HEK293 (cell line): Measurements from ENCODE around the gene TUBB2B.
A peak's percentile ranks its signal among the peaks of the same experiment; 100 is the strongest.

Source experiments
- BCL11B ChIP-seq: fragments of 450-650 bp; formaldehyde crosslinking; IDR thresholded peaks from 2 replicates; pipeline ENCODE4 v1.5.1; 2016; ENCODE audit warnings: low read depth, missing biosample characterization, missing genetic modification characterization
- KLF8 ChIP-seq: fragments of 450-650 bp; formaldehyde crosslinking; IDR thresholded peaks from 2 replicates; pipeline ENCODE4 v1.5.1; 2016; ENCODE audit warnings: missing biosample characterization, missing genetic modification characterization
- KLF9 ChIP-seq: fragments of 450-650 bp; formaldehyde crosslinking; IDR thresholded peaks from 2 replicates; pipeline ENCODE4 v1.5.1; 2016; ENCODE audit warnings: missing biosample characterization, missing genetic modification characterization, low read depth
- OVOL3 ChIP-seq: fragments of 450-650 bp; formaldehyde crosslinking; IDR thresholded peaks from 2 replicates; pipeline ENCODE4 v1.5.1; 2016; ENCODE audit warnings: missing biosample characterization, missing genetic modification characterization
- SCRT2 ChIP-seq: fragments of 450-650 bp; formaldehyde crosslinking; IDR thresholded peaks from 2 replicates; pipeline ENCODE4 v1.5.1; 2016; ENCODE audit warnings: missing biosample characterization, missing genetic modification characterization
- YY1 ChIP-seq: fragments of 450-650 bp; formaldehyde crosslinking; IDR thresholded peaks from 2 replicates; pipeline ENCODE4 v1.5.1; 2018; ENCODE audit warnings: missing biosample characterization, missing genetic modification characterization
- ZNF133 ChIP-seq: fragments of 450-650 bp; formaldehyde crosslinking; IDR thresholded peaks from 2 replicates; pipeline ENCODE4 v1.5.1; 2016; ENCODE audit warnings: missing biosample characterization, missing genetic modification characterization
- ZNF157 ChIP-seq: fragments of 450-650 bp; formaldehyde crosslinking; IDR thresholded peaks from 2 replicates; pipeline ENCODE4 v1.5.1; 2016; ENCODE audit warnings: missing biosample characterization, missing genetic modification characterization
- ZNF239 ChIP-seq: fragments of 450-650 bp; formaldehyde crosslinking; IDR thresholded peaks from 2 replicates; pipeline ENCODE4 v1.5.1; 2016; ENCODE audit warnings: missing biosample characterization, missing genetic modification characterization
- ZNF248 ChIP-seq: fragments of 450-650 bp; formaldehyde crosslinking; IDR thresholded peaks from 2 replicates; pipeline ENCODE4 v1.5.1; 2017; ENCODE audit warnings: missing biosample characterization, missing genetic modification characterization
- ZNF292 ChIP-seq: fragments of 450-650 bp; formaldehyde crosslinking; IDR thresholded peaks from 2 replicates; pipeline ENCODE4 v1.5.1; 2016; ENCODE audit warnings: low read depth, missing biosample characterization, missing genetic modification characterization, borderline replicate concordance
- ZNF335 ChIP-seq: fragments of 450-650 bp; formaldehyde crosslinking; conservative IDR thresholded peaks from 2 replicates; pipeline ENCODE4 v1.5.1; 2016; ENCODE audit warnings: missing biosample characterization, missing genetic modification characterization
- ZNF391 ChIP-seq: fragments of 450-650 bp; formaldehyde crosslinking; IDR thresholded peaks from 2 replicates; pipeline ENCODE4 v1.5.1; 2016; ENCODE audit warnings: low read depth, missing biosample characterization, missing genetic modification characterization, borderline replicate concordance
- ZNF416 ChIP-seq: fragments of 450-650 bp; formaldehyde crosslinking; IDR thresholded peaks from 2 replicates; pipeline ENCODE4 v1.5.1; 2016; ENCODE audit warnings: missing biosample characterization, missing genetic modification characterization
- ZNF433 ChIP-seq: fragments of 450-650 bp; formaldehyde crosslinking; IDR thresholded peaks from 2 replicates; pipeline ENCODE4 v1.5.1; 2016; ENCODE audit warnings: missing biosample characterization, missing genetic modification characterization, low read depth
- ZNF514 ChIP-seq: fragments of 450-650 bp; formaldehyde crosslinking; IDR thresholded peaks from 2 replicates; pipeline ENCODE4 v1.5.1; 2016; ENCODE audit warnings: missing biosample characterization, missing genetic modification characterization
- ZNF600 ChIP-seq: fragments of 450-650 bp; formaldehyde crosslinking; IDR thresholded peaks from 2 replicates; pipeline ENCODE4 v1.5.1; 2016; ENCODE audit warnings: missing biosample characterization, missing genetic modification characterization
- ZNF621 ChIP-seq: fragments of 450-650 bp; formaldehyde crosslinking; IDR thresholded peaks from 2 replicates; pipeline ENCODE4 v1.5.1; 2017; ENCODE audit warnings: missing biosample characterization, missing genetic modification characterization
- ZNF624 ChIP-seq: fragments of 450-650 bp; formaldehyde crosslinking; IDR thresholded peaks from 2 replicates; pipeline ENCODE4 v1.5.1; 2017; ENCODE audit warnings: missing biosample characterization, missing genetic modification characterization
- ZNF837 ChIP-seq: fragments of 450-650 bp; formaldehyde crosslinking; IDR thresholded peaks from 2 replicates; pipeline ENCODE4 v1.5.1; 2016; ENCODE audit warnings: missing biosample characterization, missing genetic modification characterization
- TF ChIP-seq, protein P1 (sequence below): fragments of 450-650 bp; formaldehyde crosslinking; IDR thresholded peaks from 2 replicates; pipeline ENCODE4 v1.5.1; 2016; ENCODE audit warnings: missing biosample characterization, missing genetic modification characterization
- TF ChIP-seq, protein P2 (sequence below): fragments of 450-650 bp; formaldehyde crosslinking; IDR thresholded peaks from 2 replicates; pipeline ENCODE4 v1.5.1; 2016; ENCODE audit warnings: missing biosample characterization, missing genetic modification characterization, low read depth
- TF ChIP-seq, protein P3 (sequence below): fragments of 450-650 bp; IDR thresholded peaks from 2 replicates; pipeline ENCODE4 v1.5.1; 2018; ENCODE audit warnings: missing biosample characterization, mild to moderate bottlenecking, missing genetic modification characterization
- TF ChIP-seq, protein P4 (sequence below): fragments of 450-650 bp; formaldehyde crosslinking; conservative IDR thresholded peaks from 2 replicates; pipeline ENCODE4 v1.5.1; 2016; ENCODE audit warnings: low read depth, missing biosample characterization, missing genetic modification characterization
- TF ChIP-seq, protein P5 (sequence below): fragments of 450-650 bp; formaldehyde crosslinking; IDR thresholded peaks from 2 replicates; pipeline ENCODE4; 2016; ENCODE audit warnings: missing biosample characterization, missing genetic modification characterization
- TF ChIP-seq, protein P6 (sequence below): fragments of 450-650 bp; formaldehyde crosslinking; IDR thresholded peaks from 2 replicates; pipeline ENCODE4 v1.5.1; 2016; ENCODE audit warnings: missing biosample characterization, missing genetic modification characterization
- TF ChIP-seq, protein P7 (sequence below): fragments of 450-650 bp; formaldehyde crosslinking; IDR thresholded peaks from 2 replicates; pipeline ENCODE4 v1.5.1; 2017; ENCODE audit warnings: missing biosample characterization, missing genetic modification characterization

Gene TUBB2B

DNA sequence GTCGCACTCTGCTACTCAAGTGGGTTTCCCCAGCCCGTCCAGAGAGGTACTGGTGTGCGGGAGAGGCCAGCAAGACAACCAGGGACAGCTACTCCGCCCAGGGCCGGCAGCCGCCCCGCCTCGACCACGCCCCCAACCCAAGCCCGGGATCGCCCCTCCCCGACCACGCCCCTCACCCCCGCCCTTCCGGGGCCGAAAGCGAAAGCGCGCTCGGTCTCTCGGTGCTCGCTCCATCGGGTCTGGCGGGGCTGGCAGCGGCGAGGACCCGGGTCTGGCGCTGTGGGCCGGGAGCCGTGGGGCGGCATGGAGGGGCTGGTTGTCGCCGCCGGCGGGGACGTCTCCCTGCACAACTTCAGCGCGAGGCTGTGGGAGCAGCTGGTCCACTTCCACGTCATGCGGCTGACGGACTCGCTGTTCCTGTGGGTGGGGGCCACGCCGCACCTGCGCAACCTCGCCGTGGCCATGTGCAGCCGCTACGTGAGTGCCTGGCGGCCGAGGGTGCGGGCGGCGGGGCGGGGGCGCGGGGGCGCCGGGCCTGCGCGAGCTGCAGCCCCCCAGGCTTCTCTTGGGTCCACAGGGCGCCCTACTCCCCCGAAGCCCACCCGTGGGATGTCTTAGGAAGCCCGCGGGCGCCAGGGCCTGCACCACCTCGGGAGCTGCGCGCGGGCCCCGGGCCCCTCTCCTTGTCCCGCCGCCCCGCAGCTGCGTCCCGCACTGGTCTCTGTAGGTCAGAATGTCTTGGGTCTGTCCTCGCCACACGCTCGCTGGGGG lies 31.5 kb upstream of the TUBB2B start, which contains the start of gene PSMG4 (continued):
- TF ChIP-seq ZNF335 (tag by site-specific recombination) (peak; percentile 86), KLF8 (tag by site-specific recombination) (peak; percentile 98), YY1 (tag by site-specific recombination) (peak; percentile 53), ZNF600 (tag by site-specific recombination) (peak; percentile 98), ZNF416 (tag by site-specific recombination) (no peak), ZNF837 (tag by site-specific recombination) (no peak), ZNF248 (tag by site-specific recombination) (no peak), ZNF391 (tag by site-specific recombination) (no peak), ZNF514 (tag by site-specific recombination) (no peak), ZNF239 (no peak), ZNF157 (tag by site-specific recombination) (no peak), ZNF621 (tag by site-specific recombination) (no peak), ZNF624 (no peak), SCRT2 (tag by site-specific recombination) (no peak), ZNF433 (no peak), ZNF133 (no peak), BCL11B (tag by site-specific recombination) (no peak), ZNF292 (tag by site-specific recombination) (no peak), OVOL3 (no peak), KLF9 (tag by site-specific recombination) (peak; percentile 96)
- TF ChIP-seq, protein P1, sequence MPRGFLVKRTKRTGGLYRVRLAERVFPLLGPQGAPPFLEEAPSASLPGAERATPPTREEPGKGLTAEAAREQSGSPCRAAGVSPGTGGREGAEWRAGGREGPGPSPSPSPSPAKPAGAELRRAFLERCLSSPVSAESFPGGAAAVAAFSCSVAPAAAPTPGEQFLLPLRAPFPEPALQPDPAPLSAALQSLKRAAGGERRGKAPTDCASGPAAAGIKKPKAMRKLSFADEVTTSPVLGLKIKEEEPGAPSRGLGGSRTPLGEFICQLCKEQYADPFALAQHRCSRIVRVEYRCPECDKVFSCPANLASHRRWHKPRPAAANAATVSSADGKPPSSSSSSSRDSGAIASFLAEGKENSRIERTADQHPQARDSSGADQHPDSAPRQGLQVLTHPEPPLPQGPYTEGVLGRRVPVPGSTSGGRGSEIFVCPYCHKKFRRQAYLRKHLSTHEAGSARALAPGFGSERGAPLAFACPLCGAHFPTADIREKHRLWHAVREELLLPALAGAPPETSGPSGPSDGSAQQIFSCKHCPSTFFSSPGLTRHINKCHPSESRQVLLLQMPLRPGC = no peak
- TF ChIP-seq, protein P2, sequence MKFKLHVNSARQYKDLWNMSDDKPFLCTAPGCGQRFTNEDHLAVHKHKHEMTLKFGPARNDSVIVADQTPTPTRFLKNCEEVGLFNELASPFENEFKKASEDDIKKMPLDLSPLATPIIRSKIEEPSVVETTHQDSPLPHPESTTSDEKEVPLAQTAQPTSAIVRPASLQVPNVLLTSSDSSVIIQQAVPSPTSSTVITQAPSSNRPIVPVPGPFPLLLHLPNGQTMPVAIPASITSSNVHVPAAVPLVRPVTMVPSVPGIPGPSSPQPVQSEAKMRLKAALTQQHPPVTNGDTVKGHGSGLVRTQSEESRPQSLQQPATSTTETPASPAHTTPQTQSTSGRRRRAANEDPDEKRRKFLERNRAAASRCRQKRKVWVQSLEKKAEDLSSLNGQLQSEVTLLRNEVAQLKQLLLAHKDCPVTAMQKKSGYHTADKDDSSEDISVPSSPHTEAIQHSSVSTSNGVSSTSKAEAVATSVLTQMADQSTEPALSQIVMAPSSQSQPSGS (tag by site-specific recombination) = no peak
- TF ChIP-seq, protein P3, sequence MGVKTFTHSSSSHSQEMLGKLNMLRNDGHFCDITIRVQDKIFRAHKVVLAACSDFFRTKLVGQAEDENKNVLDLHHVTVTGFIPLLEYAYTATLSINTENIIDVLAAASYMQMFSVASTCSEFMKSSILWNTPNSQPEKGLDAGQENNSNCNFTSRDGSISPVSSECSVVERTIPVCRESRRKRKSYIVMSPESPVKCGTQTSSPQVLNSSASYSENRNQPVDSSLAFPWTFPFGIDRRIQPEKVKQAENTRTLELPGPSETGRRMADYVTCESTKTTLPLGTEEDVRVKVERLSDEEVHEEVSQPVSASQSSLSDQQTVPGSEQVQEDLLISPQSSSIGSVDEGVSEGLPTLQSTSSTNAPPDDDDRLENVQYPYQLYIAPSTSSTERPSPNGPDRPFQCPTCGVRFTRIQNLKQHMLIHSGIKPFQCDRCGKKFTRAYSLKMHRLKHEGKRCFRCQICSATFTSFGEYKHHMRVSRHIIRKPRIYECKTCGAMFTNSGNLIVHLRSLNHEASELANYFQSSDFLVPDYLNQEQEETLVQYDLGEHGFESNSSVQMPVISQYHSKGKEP = no peak
- TF ChIP-seq, protein P4, sequence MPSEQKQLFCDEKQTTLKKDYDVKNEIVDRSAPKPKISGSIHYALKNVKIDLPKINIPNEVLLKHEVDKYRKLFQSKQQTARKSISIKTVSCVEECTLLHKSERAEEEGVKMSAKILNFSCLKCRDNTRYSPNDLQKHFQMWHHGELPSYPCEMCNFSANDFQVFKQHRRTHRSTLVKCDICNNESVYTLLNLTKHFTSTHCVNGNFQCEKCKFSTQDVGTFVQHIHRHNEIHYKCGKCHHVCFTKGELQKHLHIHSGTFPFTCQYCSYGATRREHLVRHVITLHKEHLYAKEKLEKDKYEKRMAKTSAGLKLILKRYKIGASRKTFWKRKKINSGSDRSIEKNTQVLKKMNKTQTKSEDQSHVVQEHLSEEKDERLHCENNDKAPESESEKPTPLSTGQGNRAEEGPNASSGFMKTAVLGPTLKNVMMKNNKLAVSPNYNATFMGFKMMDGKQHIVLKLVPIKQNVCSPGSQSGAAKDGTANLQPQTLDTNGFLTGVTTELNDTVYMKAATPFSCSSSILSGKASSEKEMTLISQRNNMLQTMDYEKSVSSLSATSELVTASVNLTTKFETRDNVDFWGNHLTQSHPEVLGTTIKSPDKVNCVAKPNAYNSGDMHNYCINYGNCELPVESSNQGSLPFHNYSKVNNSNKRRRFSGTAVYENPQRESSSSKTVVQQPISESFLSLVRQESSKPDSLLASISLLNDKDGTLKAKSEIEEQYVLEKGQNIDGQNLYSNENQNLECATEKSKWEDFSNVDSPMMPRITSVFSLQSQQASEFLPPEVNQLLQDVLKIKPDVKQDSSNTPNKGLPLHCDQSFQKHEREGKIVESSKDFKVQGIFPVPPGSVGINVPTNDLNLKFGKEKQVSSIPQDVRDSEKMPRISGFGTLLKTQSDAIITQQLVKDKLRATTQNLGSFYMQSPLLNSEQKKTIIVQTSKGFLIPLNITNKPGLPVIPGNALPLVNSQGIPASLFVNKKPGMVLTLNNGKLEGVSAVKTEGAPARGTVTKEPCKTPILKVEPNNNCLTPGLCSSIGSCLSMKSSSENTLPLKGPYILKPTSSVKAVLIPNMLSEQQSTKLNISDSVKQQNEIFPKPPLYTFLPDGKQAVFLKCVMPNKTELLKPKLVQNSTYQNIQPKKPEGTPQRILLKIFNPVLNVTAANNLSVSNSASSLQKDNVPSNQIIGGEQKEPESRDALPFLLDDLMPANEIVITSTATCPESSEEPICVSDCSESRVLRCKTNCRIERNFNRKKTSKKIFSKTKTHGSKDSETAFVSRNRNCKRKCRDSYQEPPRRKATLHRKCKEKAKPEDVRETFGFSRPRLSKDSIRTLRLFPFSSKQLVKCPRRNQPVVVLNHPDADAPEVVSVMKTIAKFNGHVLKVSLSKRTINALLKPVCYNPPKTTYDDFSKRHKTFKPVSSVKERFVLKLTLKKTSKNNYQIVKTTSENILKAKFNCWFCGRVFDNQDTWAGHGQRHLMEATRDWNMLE (tag by site-specific recombination) = no peak
- TF ChIP-seq, protein P5, sequence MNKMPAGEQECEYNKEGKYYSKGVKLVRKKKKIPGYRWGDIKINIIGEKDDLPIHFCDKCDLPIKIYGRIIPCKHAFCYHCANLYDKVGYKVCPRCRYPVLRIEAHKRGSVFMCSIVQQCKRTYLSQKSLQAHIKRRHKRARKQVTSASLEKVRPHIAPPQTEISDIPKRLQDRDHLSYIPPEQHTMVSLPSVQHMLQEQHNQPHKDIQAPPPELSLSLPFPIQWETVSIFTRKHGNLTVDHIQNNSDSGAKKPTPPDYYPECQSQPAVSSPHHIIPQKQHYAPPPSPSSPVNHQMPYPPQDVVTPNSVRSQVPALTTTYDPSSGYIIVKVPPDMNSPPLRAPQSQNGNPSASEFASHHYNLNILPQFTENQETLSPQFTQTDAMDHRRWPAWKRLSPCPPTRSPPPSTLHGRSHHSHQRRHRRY (tag by site-specific recombination) = no peak; the same call in 1 of the 2 replicates
- TF ChIP-seq, protein P6, sequence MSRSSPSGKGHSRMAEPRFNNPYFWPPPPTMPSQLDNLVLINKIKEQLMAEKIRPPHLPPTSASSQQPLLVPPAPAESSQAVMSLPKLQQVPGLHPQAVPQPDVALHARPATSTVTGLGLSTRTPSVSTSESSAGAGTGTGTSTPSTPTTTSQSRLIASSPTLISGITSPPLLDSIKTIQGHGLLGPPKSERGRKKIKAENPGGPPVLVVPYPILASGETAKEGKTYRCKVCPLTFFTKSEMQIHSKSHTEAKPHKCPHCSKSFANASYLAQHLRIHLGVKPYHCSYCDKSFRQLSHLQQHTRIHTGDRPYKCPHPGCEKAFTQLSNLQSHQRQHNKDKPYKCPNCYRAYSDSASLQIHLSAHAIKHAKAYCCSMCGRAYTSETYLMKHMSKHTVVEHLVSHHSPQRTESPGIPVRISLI (tag by site-specific recombination) = no peak
- TF ChIP-seq, protein P7, sequence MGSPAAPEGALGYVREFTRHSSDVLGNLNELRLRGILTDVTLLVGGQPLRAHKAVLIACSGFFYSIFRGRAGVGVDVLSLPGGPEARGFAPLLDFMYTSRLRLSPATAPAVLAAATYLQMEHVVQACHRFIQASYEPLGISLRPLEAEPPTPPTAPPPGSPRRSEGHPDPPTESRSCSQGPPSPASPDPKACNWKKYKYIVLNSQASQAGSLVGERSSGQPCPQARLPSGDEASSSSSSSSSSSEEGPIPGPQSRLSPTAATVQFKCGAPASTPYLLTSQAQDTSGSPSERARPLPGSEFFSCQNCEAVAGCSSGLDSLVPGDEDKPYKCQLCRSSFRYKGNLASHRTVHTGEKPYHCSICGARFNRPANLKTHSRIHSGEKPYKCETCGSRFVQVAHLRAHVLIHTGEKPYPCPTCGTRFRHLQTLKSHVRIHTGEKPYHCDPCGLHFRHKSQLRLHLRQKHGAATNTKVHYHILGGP = peak; percentile 19; the same call in 1 of the 2 replicates
